ENCODE data around the gene PTGR1.
"Not testable (repeated sequence)": the region's sequence is repeated elsewhere in the genome, so short reads cannot be mapped to it uniquely, and the experiment has no call there.

The PTGR1 gene

DNA sequence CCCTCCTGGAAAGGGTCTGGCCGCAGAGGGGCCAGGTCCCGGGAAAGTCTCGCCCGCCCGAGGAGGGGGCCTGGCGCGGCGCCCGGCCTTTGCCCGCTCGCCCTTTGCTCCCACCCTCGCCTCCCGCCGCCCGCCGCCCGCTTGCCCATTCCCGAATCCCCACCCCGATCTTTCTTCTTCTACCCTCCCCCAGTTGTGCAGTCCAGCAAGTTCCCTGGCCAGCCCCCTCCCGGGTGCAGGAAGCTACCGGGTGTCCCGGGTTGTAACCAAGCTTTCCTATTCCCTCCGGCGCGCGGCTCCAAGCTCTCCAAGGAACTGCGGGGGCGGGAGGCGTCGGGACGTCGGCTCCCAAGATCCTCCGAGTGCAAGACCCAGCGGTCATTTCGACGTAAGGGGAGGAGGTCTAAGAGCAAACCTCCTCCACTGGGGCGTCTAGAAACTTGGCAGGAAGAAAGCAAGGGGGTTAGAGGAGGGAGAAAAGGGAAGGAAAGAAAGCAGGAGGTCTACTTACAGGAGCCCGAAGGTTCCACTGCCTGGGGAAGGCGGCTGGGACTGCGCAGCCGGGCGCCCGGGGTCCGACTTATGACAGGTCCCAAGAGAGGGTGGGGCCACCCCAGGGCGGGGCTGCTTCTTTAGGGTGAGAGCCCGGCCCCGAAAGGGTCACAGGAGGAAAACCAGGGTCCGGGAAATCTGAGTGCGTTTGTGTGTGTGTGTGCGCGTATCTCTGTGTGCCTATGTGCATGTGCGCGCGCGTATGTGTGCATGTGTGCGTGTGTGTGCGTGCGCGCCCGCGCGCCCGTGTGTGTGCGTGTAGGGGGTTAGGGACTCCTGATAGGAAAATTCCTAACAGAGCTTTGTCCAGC, at the start of gene PTGR1:
TSS of gene PTGR1 (minus strand) at position 556 of the 863 bp plus-strand sequence. CDS start 2,225 bp downstream, outside the sequence.
- no peak for DNase-seq

DNA sequence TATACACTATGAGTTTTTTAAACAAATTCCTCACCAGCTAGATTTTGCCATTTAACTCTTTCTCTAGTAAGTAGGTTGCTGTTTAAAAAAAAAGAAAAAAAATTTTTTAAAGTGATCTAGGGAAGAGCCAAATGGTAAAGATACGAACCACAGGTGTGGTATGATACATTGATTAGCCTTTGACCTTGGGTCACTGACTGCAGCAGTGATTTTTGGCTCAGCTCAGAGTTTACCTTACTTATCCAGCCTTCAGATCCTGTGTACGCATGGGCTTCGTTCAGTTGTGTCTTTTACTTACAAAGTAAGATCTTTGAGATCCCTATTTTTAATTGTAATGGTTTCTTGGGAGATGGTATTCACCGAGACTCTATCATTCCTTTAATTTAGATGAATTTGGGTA, 49.6 kb upstream of the PTGR1 start:
- no peak for DNase-seq

- no peak for DNase-seq
Observed at GRCh38 chr9:111648066-111648465, 48.6 kb upstream of the PTGR1 start.

GRCh38 chr9:111646417-111646816, 47.0 kb upstream of the PTGR1 start:
- no peak for DNase-seq

GRCh38 chr9:111645806-111646205, 46.4 kb upstream of the PTGR1 start:
- DNase-seq, result no peak

- DNase-seq, result no peak
Observed at GRCh38 chr9:111644195-111644772, 44.8 kb upstream of the PTGR1 start.

DNA sequence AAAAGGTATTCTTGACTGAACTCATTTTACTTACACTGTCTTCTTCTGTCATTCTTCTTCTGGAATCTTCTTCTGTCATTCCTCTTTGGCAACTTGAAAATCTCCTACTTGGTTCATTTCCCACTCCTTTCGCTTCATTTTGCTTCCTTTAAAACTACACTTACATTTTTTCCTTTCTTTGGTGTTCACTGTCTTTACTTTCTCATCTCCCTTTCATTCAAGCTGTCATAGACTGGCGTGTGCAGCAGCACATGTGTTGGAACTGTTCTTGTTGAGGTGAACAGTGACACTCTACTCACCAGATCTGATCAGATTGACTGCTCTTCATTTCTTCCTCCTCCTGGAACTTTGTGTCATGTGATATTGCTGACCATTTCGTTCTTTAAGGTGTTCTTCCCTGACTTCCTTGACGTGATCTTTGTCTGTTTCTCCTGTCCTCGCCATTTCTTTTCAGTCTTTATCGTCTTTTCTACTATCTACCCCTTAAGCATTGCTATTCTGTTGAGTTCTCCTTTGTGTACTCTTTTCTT, 38.0 kb upstream of the PTGR1 start:
- no peak for DNase-seq

- no peak for DNase-seq
Observed at GRCh38 chr9:111634860-111635259, 35.4 kb upstream of the PTGR1 start.

- DNase-seq, result no peak
Observed at GRCh38 chr9:111633389-111633736, 33.9 kb upstream of the PTGR1 start.

DNA sequence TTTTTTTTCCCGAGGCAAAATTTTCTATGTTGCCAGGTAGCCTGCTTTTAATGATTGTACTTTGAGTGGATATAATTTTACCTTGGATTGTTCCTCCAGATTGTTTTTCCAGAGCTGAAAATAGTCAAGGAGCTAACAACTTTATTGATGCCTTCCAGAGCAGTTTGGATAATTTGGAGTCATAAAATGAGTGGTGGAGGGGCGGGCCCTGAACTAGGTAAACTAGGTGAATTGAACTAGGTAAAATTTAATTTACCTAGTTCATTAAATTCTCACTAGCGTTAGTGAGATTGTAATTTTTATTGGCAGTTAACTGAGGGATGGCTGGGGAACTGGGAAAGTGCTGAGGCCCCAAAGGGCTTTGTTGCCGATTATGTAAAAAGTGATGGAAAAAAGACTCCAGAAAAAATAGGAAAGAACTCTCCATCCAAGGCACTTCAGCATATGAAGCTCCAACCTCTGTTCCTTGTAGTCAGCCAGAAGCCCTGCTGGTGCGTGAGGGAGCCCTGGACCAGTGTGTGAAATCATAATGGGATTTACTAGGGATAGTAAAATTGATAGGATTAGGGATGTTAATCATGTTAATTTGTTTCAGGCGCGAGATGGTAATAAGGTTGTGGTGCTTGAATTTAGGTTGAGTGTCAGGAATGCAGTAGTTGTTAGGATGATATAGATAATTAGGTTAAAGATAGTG, 33.4 kb upstream of the PTGR1 start:
- DNase-seq, result no peak

DNA sequence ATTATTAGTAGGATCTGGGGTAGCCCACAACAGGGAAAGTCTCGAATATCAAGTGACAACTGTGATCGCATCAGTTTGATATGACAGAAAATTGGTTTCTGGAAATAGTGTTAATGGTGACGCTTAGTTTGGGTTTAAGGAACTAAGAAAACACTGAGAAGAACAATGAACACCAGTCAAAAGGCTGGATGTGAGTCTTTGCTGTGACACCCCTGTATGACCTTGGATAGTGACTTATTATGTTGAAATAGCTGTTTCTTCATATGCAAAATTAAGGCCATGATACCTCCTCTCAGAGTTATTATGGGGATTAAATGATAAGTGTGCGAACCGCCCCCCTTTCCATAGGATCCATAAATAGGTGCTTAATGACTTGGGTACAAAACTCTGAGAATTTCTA, 32.6 kb upstream of the PTGR1 start:
- DNase-seq, result no peak

DNA sequence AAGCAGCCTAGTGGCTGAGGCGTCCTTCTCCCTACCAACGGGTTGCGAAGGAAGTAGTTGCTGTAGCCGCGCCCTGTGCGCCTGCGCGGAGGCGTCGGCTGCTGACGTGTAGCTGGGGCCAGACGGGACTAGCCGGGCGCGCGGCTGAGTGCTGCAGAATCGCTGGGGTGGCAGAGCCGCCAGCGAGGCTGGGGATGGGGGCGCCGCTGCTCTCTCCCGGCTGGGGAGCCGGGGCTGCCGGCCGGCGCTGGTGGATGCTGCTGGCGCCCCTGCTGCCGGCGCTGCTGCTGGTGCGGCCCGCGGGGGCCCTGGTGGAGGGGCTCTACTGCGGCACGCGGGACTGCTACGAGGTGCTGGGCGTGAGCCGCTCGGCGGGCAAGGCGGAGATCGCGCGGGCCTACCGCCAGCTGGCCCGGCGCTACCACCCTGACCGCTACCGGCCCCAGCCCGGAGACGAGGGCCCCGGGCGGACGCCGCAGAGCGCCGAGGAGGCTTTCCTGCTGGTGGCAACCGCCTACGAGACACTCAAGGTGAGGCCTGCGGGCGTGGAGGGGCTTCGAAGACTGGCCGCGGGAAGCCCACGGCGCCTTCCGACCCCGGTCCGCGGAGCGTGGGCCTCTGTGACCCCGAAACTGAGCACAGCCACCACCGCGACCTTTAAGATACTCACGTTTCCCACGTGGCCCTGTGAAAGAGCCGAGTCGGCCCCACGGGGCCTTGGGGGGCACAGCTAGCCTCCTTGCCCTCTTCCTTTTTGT, 31.9 kb upstream of the PTGR1 start, which contains the start of gene DNAJC25:
TSS of gene DNAJC25 (plus strand) at position 121 of the 758 bp plus-strand sequence. CDS start at position 195, 74 bp downstream.
- peak; percentile 99 for DNase-seq

DNA sequence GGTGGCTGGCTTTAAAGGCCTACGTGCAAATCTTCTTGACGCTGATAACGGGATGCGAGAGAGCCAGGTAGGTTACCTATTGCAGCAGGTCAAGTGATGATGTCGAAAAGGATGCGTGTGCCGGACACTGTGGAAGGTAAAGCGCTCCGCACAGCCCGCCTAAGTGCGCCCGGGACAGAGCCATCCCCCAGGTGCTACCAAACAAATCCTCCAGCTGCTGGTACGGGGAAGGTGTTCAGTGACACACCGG, 31.4 kb upstream of the PTGR1 start:
- no peak for DNase-seq

- no peak for DNase-seq
Observed at GRCh38 chr9:111630182-111630963, 30.9 kb upstream of the PTGR1 start.

- DNase-seq, result no peak
Observed at GRCh38 chr9:111628411-111628810, 29.0 kb upstream of the PTGR1 start.

DNA sequence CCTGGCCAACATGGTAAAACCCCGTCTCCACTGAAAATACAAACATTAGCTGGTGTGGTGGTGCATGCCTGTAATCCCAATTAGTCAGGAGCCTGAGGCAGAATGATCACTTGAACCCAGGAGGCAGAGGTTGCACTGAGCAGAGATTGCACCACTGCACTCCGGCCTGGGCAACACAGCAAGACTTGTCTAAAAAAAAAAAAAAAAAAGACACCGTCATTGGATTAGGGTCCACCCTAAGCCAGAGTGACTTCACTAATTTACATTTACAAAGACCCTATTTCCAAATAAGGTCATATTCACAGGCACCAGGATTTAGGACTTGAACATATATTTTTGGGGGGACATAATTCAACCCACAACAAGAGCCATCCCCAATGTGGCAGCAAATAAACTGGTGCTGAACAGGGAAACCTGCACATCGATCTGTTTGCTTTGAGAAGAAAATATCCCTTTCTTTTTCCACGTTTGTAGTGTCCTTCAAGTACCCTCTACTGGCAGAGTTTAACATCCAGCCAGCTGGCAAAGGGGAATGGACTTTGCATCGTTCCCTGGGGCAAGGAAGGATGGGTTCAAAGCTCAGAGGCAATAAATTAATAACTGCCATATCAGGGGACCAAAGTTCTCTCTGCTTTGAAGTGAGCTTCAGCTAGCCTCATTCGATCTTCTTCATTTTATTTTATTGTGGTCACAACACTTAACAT, 28.0 kb upstream of the PTGR1 start:
- DNase-seq, result no peak

GRCh38 chr9:111622626-111623025, 23.2 kb upstream of the PTGR1 start:
- peak; percentile 27 for DNase-seq

DNA sequence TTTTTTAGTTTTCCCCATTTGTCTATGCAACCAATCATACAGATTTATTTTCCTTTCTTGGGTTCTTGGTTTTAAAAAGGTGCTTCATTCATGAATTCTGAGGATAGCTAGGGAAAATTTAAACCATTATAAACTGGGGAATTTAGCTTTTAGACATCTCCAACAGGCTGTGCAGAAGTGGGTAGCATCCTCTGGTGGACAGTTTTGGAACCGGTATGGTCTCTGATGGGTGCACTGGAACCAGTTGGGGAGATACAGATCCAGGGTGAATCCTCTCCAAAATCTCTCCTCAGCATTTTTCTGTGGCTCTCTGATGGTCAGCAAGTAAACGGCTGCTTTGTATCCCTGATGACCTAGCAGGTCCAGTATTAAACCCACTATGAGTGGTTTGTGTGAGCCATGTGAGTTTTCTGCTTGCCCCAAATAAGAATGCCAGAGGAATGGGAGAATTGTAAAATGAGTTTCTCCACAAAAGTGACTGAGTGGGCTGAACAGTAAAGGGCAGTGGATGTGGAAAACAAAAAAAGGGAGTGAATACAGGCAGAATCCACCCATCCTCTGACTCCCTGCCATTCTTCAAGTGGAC, 22.5 kb upstream of the PTGR1 start:
- no peak for DNase-seq

- not testable (repeated sequence) for DNase-seq
Observed at GRCh38 chr9:111617349-111617748, 17.9 kb upstream of the PTGR1 start.

GRCh38 chr9:111615928-111616327, 16.5 kb upstream of the PTGR1 start:
- no peak for DNase-seq

DNA sequence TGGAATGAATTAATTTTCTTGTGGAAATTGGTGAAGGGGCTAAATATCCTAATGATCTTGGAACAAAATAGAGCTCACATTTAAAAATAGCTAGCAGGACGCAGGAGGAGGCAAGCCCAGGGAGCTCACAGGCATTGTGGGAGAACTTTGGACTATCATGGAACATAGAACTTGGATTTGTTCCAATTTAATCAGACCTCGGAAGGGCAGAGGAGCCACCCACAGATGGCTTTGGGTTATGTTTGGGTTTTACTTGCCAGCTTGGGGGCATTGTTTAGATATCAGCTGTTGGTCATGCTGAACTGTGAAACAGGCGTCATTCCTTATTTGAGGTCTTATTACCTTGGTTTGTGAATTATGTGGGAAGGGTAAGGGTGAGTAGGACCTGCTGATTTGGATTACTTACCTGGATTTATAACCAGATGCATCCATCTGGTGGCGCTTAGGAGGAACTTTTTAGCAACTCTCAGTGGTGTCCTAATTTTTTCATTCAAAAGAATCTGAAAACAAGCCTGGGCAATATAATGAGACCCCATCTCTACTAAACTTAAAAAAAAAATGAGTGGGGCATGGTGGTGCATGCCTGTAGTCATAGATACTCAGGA, 14.1 kb upstream of the PTGR1 start:
- DNase-seq, result no peak

Data from CD4-positive, alpha-beta T cell treated with Interleukin-15 for 1 hour (primary cell).